Ascending aorta (tissue), 2 donors: Measurements from ENCODE around the gene DNAH1. TPM values are rescaled to one million over a fixed set of nuclear protein-coding genes. Genes with fewer than 3 reads are reported as not detected.

Experiments used
- DNase-seq, 2 donors: peaks; one replicate each; pipeline ENCODE4 v3.0.0-alpha.2; 2019; ENCODE audit warnings: low spot score in 2 of 2
- H3K27ac ChIP-seq, 2 donors: fragments of 200-600 bp; sonication (generic); one replicate each; pipeline ENCODE4 v1.5.1; 2016 to 2017; ENCODE audit warnings: mild to moderate bottlenecking in 1 of 2
- H3K27me3 ChIP-seq: fragments of 200-600 bp; sonication (generic); one replicate; pipeline ENCODE4 v1.5.1; 2017
- H3K36me3 ChIP-seq, 2 donors: fragments of 200-600 bp; sonication (generic); one replicate each; pipeline ENCODE4 v1.5.1; 2016
- H3K4me1 ChIP-seq, 2 donors: fragments of 200-600 bp; sonication (generic); one replicate each; pipeline ENCODE4 v1.5.1; 2016 to 2017; ENCODE audit warnings: mild to moderate bottlenecking in 1 of 2
- H3K4me3 ChIP-seq, 2 donors: fragments of 200-600 bp; sonication (generic); one replicate each; pipeline ENCODE4 v1.5.1; 2016 to 2017; ENCODE audit warnings: mild to moderate bottlenecking in 1 of 2
- H3K9me3 ChIP-seq, 2 donors: fragments of 200-600 bp; sonication (generic); one replicate each; pipeline ENCODE4 v1.5.1; 2016
- CTCF ChIP-seq, 3 experiments: fragments of 200-600 bp in 2 of 3; fragments of 450-650 bp in 1 of 3; sonication (generic) in 2 of 3; IDR thresholded peaks; one replicate each; pipeline ENCODE4 v1.5.1; 2016 to 2019; ENCODE audit warnings: antibody characterized with exemption in 3 of 3, mild to moderate bottlenecking in 1 of 3, moderate library complexity in 1 of 3
- intact Hi-C: fragments of 100-400 bp; cut with DNase I; formaldehyde crosslinking; loops from one replicate; pipeline ENCODE4 v1.15.1; 2023
- total RNA-seq: library from RNA; depleted of rRNA; stranded (reverse); fragments of >200 nt; gene quantifications from one replicate; pipeline ENCODE4 v1.1.0, GENCODE V29; 2016

Gene DNAH1
- total RNA-seq, 1 donor from 2014 or later, result 7.6 TPM

- Histone ChIP-seq H3K27ac (no peak overlapping the region), H3K4me3 (no peak overlapping the region), H3K9me3 (no peaks in the 10 kb centered on the region), H3K36me3 (peaks cover 3 to 7% of the 10 kb centered on the region in 2 donors), H3K4me1 (no peaks in the 10 kb centered on the region), H3K27me3 (no peaks in the 10 kb centered on the region)
- intact Hi-C loops, result no loop called here
- TF ChIP-seq CTCF (IDR thresholded peaks at IDR 0.05), result no peak
- no peak for DNase-seq
Observed at GRCh38 chr3:52381623-52382022, 65.5 kb downstream of the DNAH1 start.

GRCh38 chr3:52383446-52383845 lies 67.3 kb downstream of the DNAH1 start:
- no peak overlapping the region for H3K4me3 ChIP-seq
- H3K27me3 ChIP-seq, result no peaks in the 10 kb centered on the region
- TF ChIP-seq CTCF (IDR thresholded peaks at IDR 0.05), result no peak
- no peak overlapping the region for H3K27ac ChIP-seq
- H3K9me3 ChIP-seq, result no peaks in the 10 kb centered on the region
- peaks cover 9% of the 10 kb centered on the region in 2 donors for H3K36me3 ChIP-seq
- intact Hi-C loops, result no loop called here
- no peak for DNase-seq
- H3K4me1 ChIP-seq, result no peaks in the 10 kb centered on the region

- intact Hi-C loops, result no loop called here
- H3K4me1 ChIP-seq, result no peaks in the 10 kb centered on the region
- TF ChIP-seq CTCF (IDR thresholded peaks at IDR 0.05), result no peak
- no peak overlapping the region for H3K27ac ChIP-seq
- H3K4me3 ChIP-seq, result no peak overlapping the region
- no peaks in the 10 kb centered on the region for H3K9me3 ChIP-seq
- H3K36me3 ChIP-seq, result peaks cover 9 to 14% of the 10 kb centered on the region in 2 donors
- DNase-seq, result no peak
- H3K27me3 ChIP-seq, result no peaks in the 10 kb centered on the region
Observed at GRCh38 chr3:52384019-52384761, 68.1 kb downstream of the DNAH1 start.

GRCh38 chr3:52385157-52385556 lies 69.0 kb downstream of the DNAH1 start:
- DNase-seq, result no peak
- H3K36me3 ChIP-seq, result peaks cover 9 to 14% of the 10 kb centered on the region in 2 donors
- no peaks in the 10 kb centered on the region for H3K9me3 ChIP-seq
- no peak overlapping the region for H3K4me3 ChIP-seq
- intact Hi-C loops, result no loop called here
- no peak for TF ChIP-seq CTCF (IDR thresholded peaks at IDR 0.05)
- no peak overlapping the region for H3K27ac ChIP-seq
- H3K27me3 ChIP-seq, result no peaks in the 10 kb centered on the region
- no peaks in the 10 kb centered on the region for H3K4me1 ChIP-seq

- Histone ChIP-seq H3K9me3 (no peaks in the 10 kb centered on the region), H3K36me3 (peaks cover 9 to 29% of the 10 kb centered on the region in 2 donors), H3K27ac (no peak overlapping the region), H3K4me1 (no peaks in the 10 kb centered on the region), H3K4me3 (no peak overlapping the region), H3K27me3 (no peaks in the 10 kb centered on the region)
- no peak for DNase-seq
- intact Hi-C loops, result no loop called here
- TF ChIP-seq CTCF (IDR thresholded peaks at IDR 0.05), result no peak
Observed at GRCh38 chr3:52387481-52387880, 71.4 kb downstream of the DNAH1 start.
